Breast epithelium (tissue), 3 donors: ENCODE measurements around the gene MYO5A.

Experiments
- CTCF ChIP-seq, 3 donors: fragments of 450-650 bp; IDR thresholded peaks; one replicate each; pipeline ENCODE4 v1.5.1; 2016 to 2017; ENCODE audit warnings: antibody characterized with exemption in 3 of 3, mild to moderate bottlenecking in 3 of 3, moderate library complexity in 3 of 3
- POLR2AphosphoS5 ChIP-seq, 3 donors: sonication (generic); formaldehyde crosslinking; IDR thresholded peaks; one replicate each; pipeline ENCODE4 v1.6.1; 2017; ENCODE audit warnings: antibody characterized with exemption in 3 of 3

GRCh38 chr15:52407374-52407773, 121.3 kb downstream of the MYO5A start:
- TF ChIP-seq CTCF (IDR thresholded peaks at IDR 0.05) (no peak), POLR2AphosphoS5 (IDR thresholded peaks at IDR 0.05) (no peak)
